ENCODE data around the gene CSTB.

- TF ChIP-seq CTCF (conservative IDR thresholded peaks at IDR 0.05; ENCODE audit: low read depth, low read length) = no peak
- TF ChIP-seq EZH2 (IDR thresholded peaks at IDR 0.05; ENCODE audit: borderline replicate concordance, low read depth, low read length, poor library complexity, severe bottlenecking) = no peak
These were observed 15.6 kb downstream of the CSTB start for GRCh38 chr21:43760391-43760958.
